ENCODE results near the gene ENTPD2.
"Not testable (repeated sequence)": the region's sequence is repeated elsewhere in the genome, so short reads cannot be mapped to it uniquely, and the experiment has no call there.

The ENTPD2 gene

GRCh38 chr9:137014776-137015539 lies 38.9 kb downstream of the ENTPD2 start:
- DNase-seq, result no peak

- DNase-seq, result no peak
Observed at GRCh38 chr9:137014166-137014565, 39.7 kb downstream of the ENTPD2 start.

- DNase-seq, result no peak
Observed at GRCh38 chr9:137013571-137013940, 40.3 kb downstream of the ENTPD2 start.

GRCh38 chr9:137012694-137013570 lies 40.9 kb downstream of the ENTPD2 start:
- no peak for DNase-seq

GRCh38 chr9:137011907-137012675 lies 41.8 kb downstream of the ENTPD2 start:
- DNase-seq, result no peak

GRCh38 chr9:137011156-137011555 lies 42.7 kb downstream of the ENTPD2 start:
- DNase-seq, result no peak

- DNase-seq, result no peak
Observed at GRCh38 chr9:137009938-137010732, 43.7 kb downstream of the ENTPD2 start.

- no peak for DNase-seq
Observed at GRCh38 chr9:137009217-137009616, 44.6 kb downstream of the ENTPD2 start.

- DNase-seq, result no peak
Observed at GRCh38 chr9:137008312-137008711, 45.5 kb downstream of the ENTPD2 start.

GRCh38 chr9:137007816-137008270 lies 46.0 kb downstream of the ENTPD2 start:
- DNase-seq, result no peak

GRCh38 chr9:137007108-137007815 lies 46.6 kb downstream of the ENTPD2 start:
- no peak for DNase-seq

- no peak for DNase-seq
Observed at GRCh38 chr9:137006116-137007003, 47.5 kb downstream of the ENTPD2 start.

GRCh38 chr9:137004285-137004684 lies 49.6 kb downstream of the ENTPD2 start:
- DNase-seq, result not testable (repeated sequence)

GRCh38 chr9:137002646-137003041 lies 51.2 kb downstream of the ENTPD2 start:
- no peak for DNase-seq

GRCh38 chr9:137001857-137002645 lies 51.8 kb downstream of the ENTPD2 start:
- DNase-seq, result no peak

- DNase-seq, result peak; percentile 52 to 81 (median 76)
Observed at GRCh38 chr9:137000177-137000930, 53.5 kb downstream of the ENTPD2 start.
